Spleen (tissue), 11 donors: ENCODE results near the gene ST7. TPM values are rescaled to one million over a fixed set of nuclear protein-coding genes. Genes with fewer than 3 reads are reported as not detected.

Source experiments
- DNase-seq: peaks from one replicate; pipeline ENCODE4 v3.0.0-alpha.2; 2020
- H3K27ac ChIP-seq, 8 donors: fragments of 200-600 bp; sonication (generic) in 7 of 8; 1 replicate in 4 of 8; 2 replicates in 4 of 8; pipeline versions ENCODE4 v1.5.0 to v1.8.0; 2016 to 2021; ENCODE audit warnings: inconsistent platforms in 4 of 8, mild to moderate bottlenecking in 4 of 8, moderate library complexity in 1 of 8
- H3K27me3 ChIP-seq, 7 donors: fragments of 200-600 bp; sonication (generic) in 6 of 7; replicated peaks in 1 of 7; 1 replicate in 4 of 7; 2 replicates in 3 of 7; pipeline versions ENCODE4 v1.5.0 to v1.8.0; 2016 to 2021; ENCODE audit warnings: inconsistent platforms in 3 of 7, mild to moderate bottlenecking in 1 of 7
- H3K36me3 ChIP-seq, 6 donors: fragments of 200-600 bp; sonication (generic) in 5 of 6; 1 replicate in 4 of 6; 2 replicates in 2 of 6; pipeline versions ENCODE4 v1.5.0 to v1.8.0; 2016 to 2021; ENCODE audit warnings: inconsistent platforms in 2 of 6
- H3K4me1 ChIP-seq, 6 donors: fragments of 200-600 bp; sonication (generic) in 5 of 6; 1 replicate in 3 of 6; 2 replicates in 3 of 6; pipeline versions ENCODE4 v1.5.0 to v1.8.0; 2016 to 2021; ENCODE audit warnings: inconsistent platforms in 3 of 6
- H3K4me3 ChIP-seq, 8 donors: fragments of 200-600 bp; sonication (generic) in 7 of 8; 1 replicate in 4 of 8; 2 replicates in 4 of 8; pipeline versions ENCODE4 v1.5.0 to v1.8.0; 2016 to 2021; ENCODE audit warnings: inconsistent platforms in 4 of 8, mild to moderate bottlenecking in 4 of 8, moderate library complexity in 2 of 8
- H3K9me3 ChIP-seq, 8 donors: fragments of 200-600 bp; sonication (generic) in 7 of 8; 1 replicate in 4 of 8; 2 replicates in 4 of 8; pipeline versions ENCODE4 v1.5.0 to v1.8.0; 2016 to 2021; ENCODE audit warnings: inconsistent platforms in 4 of 8
- CTCF ChIP-seq, 11 experiments: fragments of 200-600 bp in 7 of 11; fragments of 450-650 bp in 4 of 11; sonication (generic) in 4 of 11; IDR thresholded peaks in 8 of 11; conservative IDR thresholded peaks in 3 of 11; 1 replicate in 7 of 11; 2 replicates in 4 of 11; pipeline versions ENCODE4 v1.4.0 to v1.8.0; 2016 to 2021; ENCODE audit warnings: antibody characterized with exemption in 11 of 11, inconsistent platforms in 4 of 11, mild to moderate bottlenecking in 1 of 11
- POLR2A ChIP-seq, 3 donors: fragments of 450-650 bp; IDR thresholded peaks; one replicate each; pipeline ENCODE4 v1.5.1; 2017; ENCODE audit warnings: antibody characterized with exemption in 3 of 3, mild to moderate bottlenecking in 1 of 3
- POLR2AphosphoS5 ChIP-seq, 3 donors: sonication (generic); formaldehyde crosslinking; IDR thresholded peaks; one replicate each; pipeline ENCODE4 v1.5.1; 2017; ENCODE audit warnings: antibody characterized with exemption in 3 of 3
- WGBS, 5 donors: extraction: QIAGEN DNeasy Blood & Tissue Kit in 3 of 5; methylation state at CpG; one replicate each; pipeline versions ENCODE4 v1.1.5 to v1.1.7; 2013 to 2018; 5-methylcytosine and 5-hydroxymethylcytosine counted together
- intact Hi-C: fragments of 100-400 bp; cut with DNase I; formaldehyde crosslinking; loops from one replicate; pipeline ENCODE4 v1.15.0; 2023; ENCODE audit warnings: low total_unique reads
- polyA plus RNA-seq, 3 donors: library from polyadenylated mRNA; stranded (reverse); fragments of 200-250 nt; gene quantifications; one replicate each; pipeline ENCODE4 v1.2.1, GENCODE V29; 2013
- total RNA-seq, 7 donors: library from RNA; depleted of rRNA in 3 of 7; stranded (reverse); fragments of >200 nt in 3 of 7; fragmentation: NEBNext Ultra II Directional in 4 of 7; extraction: Animal tissue kit (Norgen Biotek cat#: 25700) in 4 of 7; gene quantifications; one replicate each; pipeline versions ENCODE4 v1.1.0 to v1.2.1, GENCODE V29; 2016 to 2021
- donor health status: healthy with polysubstance abuse.
- donor health status: DM: no; HTN: no; CAD: no; lungs with moderate emphysema.
- donor health status: DM: no; HTN: no; CAD: no.
- donor health status: Bipolar disorder and iron deficiency.
- donor health status: healthy.
- donor health status: DM: no; HTN: no; CAD: no.
- donor health status: DM: yes; HTN: yes; CAD: no.

ST7 gene
- total and polyA plus RNA-seq, 10 donors = 4.7 to 36.4 (median 15.8) TPM

- no peaks in the 10 kb centered on the region for H3K9me3 ChIP-seq
- no peak for TF ChIP-seq CTCF (IDR thresholded peaks at IDR 0.05 in 8 of 11, conservative IDR thresholded peaks at IDR 0.05 in 3 of 11)
- TF ChIP-seq POLR2AphosphoS5 (IDR thresholded peaks at IDR 0.05) = no peak
- TF ChIP-seq POLR2A (IDR thresholded peaks at IDR 0.05) = no peak
- DNase-seq = no peak
- WGBS, 5 donors = 73 to 87% (median 81%) methylated on average over 5 of the region's 5 CpGs
- no peaks in the 10 kb centered on the region for H3K4me1 ChIP-seq
- H3K27me3 ChIP-seq = no peaks in the 10 kb centered on the region
- peaks cover 0 to 48% (median 4%) of the 10 kb centered on the region in 6 donors for H3K36me3 ChIP-seq
- H3K4me3 ChIP-seq = no peak overlapping the region
- no peak overlapping the region for H3K27ac ChIP-seq
- intact Hi-C loops = no loop called here
Measured at GRCh38 chr7:117220836-117221235, 267.5 kb downstream of the ST7 start.

- no peaks in the 10 kb centered on the region for H3K9me3 ChIP-seq
- no peak overlapping the region for H3K27ac ChIP-seq
- no peaks in the 10 kb centered on the region for H3K4me1 ChIP-seq
- TF ChIP-seq CTCF (IDR thresholded peaks at IDR 0.05 in 8 of 11, conservative IDR thresholded peaks at IDR 0.05 in 3 of 11) = no peak
- no peak for TF ChIP-seq POLR2A (IDR thresholded peaks at IDR 0.05)
- TF ChIP-seq POLR2AphosphoS5 (IDR thresholded peaks at IDR 0.05) = no peak
- no peak overlapping the region for H3K4me3 ChIP-seq
- no peak for DNase-seq
- 77 to 88% (median 83%) methylated on average over 6 of the region's 6 CpGs for WGBS, 5 donors
- intact Hi-C loops = no loop called here
- H3K27me3 ChIP-seq = no peaks in the 10 kb centered on the region
- peaks cover 0 to 44% (median 4%) of the 10 kb centered on the region in 6 donors for H3K36me3 ChIP-seq
Measured at GRCh38 chr7:117225536-117225935, 272.2 kb downstream of the ST7 start.

GRCh38 chr7:117227091-117227490, 273.8 kb downstream of the ST7 start:
- TF ChIP-seq CTCF (IDR thresholded peaks at IDR 0.05 in 8 of 11, conservative IDR thresholded peaks at IDR 0.05 in 3 of 11) (no peak), POLR2A (IDR thresholded peaks at IDR 0.05) (no peak), POLR2AphosphoS5 (IDR thresholded peaks at IDR 0.05) (no peak)
- 46 to 91% (median 76%) methylated on average over 4 of the region's 4 CpGs for WGBS, 5 donors
- Histone ChIP-seq H3K9me3 (no peaks in the 10 kb centered on the region), H3K4me1 (no peaks in the 10 kb centered on the region), H3K36me3 (peaks cover 0 to 29% (median 4%) of the 10 kb centered on the region in 6 donors), H3K27me3 (no peaks in the 10 kb centered on the region), H3K27ac (no peak overlapping the region), H3K4me3 (no peak overlapping the region)
- no peak for DNase-seq
- intact Hi-C loops = no loop called here

GRCh38 chr7:117229350-117229749, 276.0 kb downstream of the ST7 start:
- no peaks in the 10 kb centered on the region for H3K9me3 ChIP-seq
- intact Hi-C loops = no loop called here
- DNase-seq = no peak
- peaks cover 0 to 13% (median 0%) of the 10 kb centered on the region in 6 donors for H3K36me3 ChIP-seq
- no peak overlapping the region for H3K4me3 ChIP-seq
- TF ChIP-seq POLR2AphosphoS5 (IDR thresholded peaks at IDR 0.05) (no peak), CTCF (IDR thresholded peaks at IDR 0.05 in 8 of 11, conservative IDR thresholded peaks at IDR 0.05 in 3 of 11) (no peak), POLR2A (IDR thresholded peaks at IDR 0.05) (no peak)
- no peaks in the 10 kb centered on the region for H3K4me1 ChIP-seq
- WGBS, 5 donors = 79 to 91% (median 89%) methylated on average over 3 of the region's 3 CpGs
- no peaks in the 10 kb centered on the region for H3K27me3 ChIP-seq
- no peak overlapping the region for H3K27ac ChIP-seq
